Tibial nerve (tissue), 4 donors: Measurements from ENCODE around the gene TMC4. TPM values are rescaled to one million over a fixed set of nuclear protein-coding genes. Genes with fewer than 3 reads are reported as not detected.

ENCODE experiments used
- DNase-seq, 2 donors: peaks; one replicate each; pipeline ENCODE4 v3.0.0-alpha.2; 2019; ENCODE audit warnings: low spot score in 2 of 2
- H3K27ac ChIP-seq, 4 donors: fragments of 200-600 bp; sonication (generic) in 3 of 4; one replicate each; pipeline ENCODE4 v1.5.1; 2017 to 2019; ENCODE audit warnings: mild to moderate bottlenecking in 1 of 4
- H3K27me3 ChIP-seq, 2 donors: fragments of 200-600 bp; sonication (generic) in 1 of 2; one replicate each; pipeline versions ENCODE4 v1.5.1 to v1.6.0; 2017 to 2019
- H3K36me3 ChIP-seq, 3 donors: fragments of 200-600 bp; sonication (generic); one replicate each; pipeline ENCODE4 v1.5.1; 2018 to 2019
- H3K4me1 ChIP-seq, 4 donors: fragments of 200-600 bp; sonication (generic) in 3 of 4; one replicate each; pipeline ENCODE4 v1.5.1; 2017 to 2019
- H3K4me3 ChIP-seq, 4 donors: fragments of 200-600 bp; sonication (generic) in 3 of 4; one replicate each; pipeline ENCODE4 v1.5.1; 2017 to 2019; ENCODE audit warnings: mild to moderate bottlenecking in 1 of 4, moderate library complexity in 1 of 4
- H3K9me3 ChIP-seq, 4 donors: fragments of 200-600 bp; sonication (generic) in 3 of 4; one replicate each; pipeline ENCODE4 v1.5.1; 2017 to 2019
- CTCF ChIP-seq, 5 experiments: fragments of 200-600 bp in 3 of 5; fragments of 450-650 bp in 2 of 5; sonication (generic) in 3 of 5; IDR thresholded peaks; one replicate each; pipeline ENCODE4 v1.5.1; 2016 to 2019; ENCODE audit warnings: antibody characterized with exemption in 5 of 5, mild to moderate bottlenecking in 3 of 5, moderate library complexity in 2 of 5
- EP300 ChIP-seq, 2 donors: sonication (generic); formaldehyde crosslinking; IDR thresholded peaks; one replicate each; pipeline ENCODE4 v1.6.1; 2017; ENCODE audit warnings: antibody characterized with exemption in 2 of 2, mild to moderate bottlenecking in 1 of 2
- POLR2A ChIP-seq, 2 donors: fragments of 450-650 bp; IDR thresholded peaks; one replicate each; pipeline ENCODE4 v1.6.1; 2017; ENCODE audit warnings: antibody characterized with exemption in 2 of 2, mild to moderate bottlenecking in 2 of 2, moderate library complexity in 2 of 2
- WGBS, 2 donors: methylation state at CpG; one replicate each; pipeline ENCODE4 v1.1.5; 2018; 5-methylcytosine and 5-hydroxymethylcytosine counted together
- total RNA-seq, 4 donors: library from RNA; depleted of rRNA; stranded (reverse); fragments of >200 nt; gene quantifications; one replicate each; pipeline ENCODE4 v1.1.0, GENCODE V29; 2016

TMC4 gene
- total RNA-seq, 4 donors from 2014 or later, result 0.22 to 8.8 (median 4.4) TPM; not detected in 1

GRCh38 chr19:54204767-54205468 lies 32.0 kb upstream of the TMC4 start:
- DNase-seq, result no peak
- Histone ChIP-seq H3K4me3 (no peak overlapping the region), H3K4me1 (peaks cover 0 to 91% (median 55%) of the 10 kb centered on the region in 4 donors), H3K9me3 (no peaks in the 10 kb centered on the region), H3K27ac (peak overlapping the region in 1 of 4 donors; percentile 2), H3K36me3 (peaks cover 2 to 75% (median 50%) of the 10 kb centered on the region in 3 donors), H3K27me3 (no peaks in the 10 kb centered on the region)
- TF ChIP-seq POLR2A (IDR thresholded peaks at IDR 0.05) (no peak), CTCF (IDR thresholded peaks at IDR 0.05) (no peak), EP300 (IDR thresholded peaks at IDR 0.05) (no peak)
- 70 to 89% methylated on average over 4 of the region's 4 CpGs for WGBS, 2 donors

GRCh38 chr19:54203151-54203611 lies 30.2 kb upstream of the TMC4 start:
- Histone ChIP-seq H3K27ac (no peak overlapping the region), H3K27me3 (no peaks in the 10 kb centered on the region), H3K9me3 (no peaks in the 10 kb centered on the region), H3K36me3 (peaks cover 2 to 69% (median 49%) of the 10 kb centered on the region in 3 donors), H3K4me1 (peaks cover 0 to 77% (median 40%) of the 10 kb centered on the region in 4 donors), H3K4me3 (peak overlapping the region in 1 of 4 donors; percentile 8)
- WGBS, 2 donors, result 65 to 66% methylated on average over 9 of the region's 9 CpGs
- no peak for TF ChIP-seq POLR2A (IDR thresholded peaks at IDR 0.05)
- no peak for DNase-seq

- H3K4me1 ChIP-seq, result peaks cover 0 to 65% (median 34%) of the 10 kb centered on the region in 4 donors
- peaks cover 2 to 62% (median 41%) of the 10 kb centered on the region in 3 donors for H3K36me3 ChIP-seq
These were observed 29.0 kb upstream of the TMC4 start for GRCh38 chr19:54201980-54202379.

GRCh38 chr19:54201172-54201701 lies 28.3 kb upstream of the TMC4 start:
- peaks cover 0 to 57% (median 34%) of the 10 kb centered on the region in 4 donors for H3K4me1 ChIP-seq
- WGBS, 2 donors, result 3 to 5% methylated on average over 11 to 28 of the region's 28 CpGs
- H3K9me3 ChIP-seq, result no peaks in the 10 kb centered on the region
- H3K27ac ChIP-seq, result peak overlapping the region; percentile 93 to 98 (median 95)
- no peaks in the 10 kb centered on the region for H3K27me3 ChIP-seq
- no peak for DNase-seq
- H3K36me3 ChIP-seq, result peaks cover 2 to 55% (median 35%) of the 10 kb centered on the region in 3 donors
- peak overlapping the region; percentile 66 to 76 (median 73) for H3K4me3 ChIP-seq
- TF ChIP-seq EP300 (IDR thresholded peaks at IDR 0.05), result no peak

More at GRCh38 chr19:54201980-54202379, 29.0 kb upstream of the TMC4 start:
- Histone ChIP-seq H3K27me3 (no peaks in the 10 kb centered on the region), H3K27ac (no peak overlapping the region), H3K9me3 (no peaks in the 10 kb centered on the region), H3K4me3 (peak overlapping the region in 2 of 4 donors; percentile 72 to 76)
- TF ChIP-seq CTCF (IDR thresholded peaks at IDR 0.05) (no peak), EP300 (IDR thresholded peaks at IDR 0.05) (no peak), POLR2A (IDR thresholded peaks at IDR 0.05) (no peak)
- whole genome bisulfite sequencing, 2 donors, result 74 to 79% methylated on average over 13 of the region's 13 CpGs
- no peak for DNase-seq

- 92 to 93% methylated on average over 16 of the region's 16 CpGs for WGBS, 2 donors
- TF ChIP-seq CTCF (IDR thresholded peaks at IDR 0.05), result no peak
- no peak for TF ChIP-seq EP300 (IDR thresholded peaks at IDR 0.05)
- TF ChIP-seq POLR2A (IDR thresholded peaks at IDR 0.05), result no peak
- H3K4me1 ChIP-seq, result peaks cover 0 to 39% (median 28%) of the 10 kb centered on the region in 4 donors
- no peak overlapping the region for H3K27ac ChIP-seq
- H3K9me3 ChIP-seq, result no peaks in the 10 kb centered on the region
- no peak overlapping the region for H3K4me3 ChIP-seq
- DNase-seq, result no peak
- no peaks in the 10 kb centered on the region for H3K27me3 ChIP-seq
- H3K36me3 ChIP-seq, result peaks cover 2 to 49% (median 24%) of the 10 kb centered on the region in 3 donors
These were observed 26.4 kb upstream of the TMC4 start for GRCh38 chr19:54199401-54199800.

GRCh38 chr19:54197121-54197520 lies 24.2 kb upstream of the TMC4 start:
- H3K27ac ChIP-seq, result no peak overlapping the region
- peaks cover 0 to 42% (median 12%) of the 10 kb centered on the region in 3 donors for H3K36me3 ChIP-seq

More at GRCh38 chr19:54197121-54197520, 24.2 kb upstream of the TMC4 start:
- DNase-seq, result no peak
- H3K4me3 ChIP-seq, result no peak overlapping the region
- WGBS, 2 donors, result 77 to 81% methylated on average over 3 of the region's 3 CpGs
- no peaks in the 10 kb centered on the region for H3K9me3 ChIP-seq
- TF ChIP-seq POLR2A (IDR thresholded peaks at IDR 0.05) (no peak), EP300 (IDR thresholded peaks at IDR 0.05) (no peak), CTCF (IDR thresholded peaks at IDR 0.05) (no peak)
- peaks cover under 1 to 22% (median 13%) of the 10 kb centered on the region in 4 donors for H3K4me1 ChIP-seq
- H3K27me3 ChIP-seq, result no peaks in the 10 kb centered on the region
